ENCODE measurements around the gene EMC7. TPM values are rescaled to one million over a fixed set of nuclear protein-coding genes. Genes with fewer than 3 reads are reported as not detected.

The EMC7 gene
- total and polyA plus RNA-seq, 2 experiments from 2014 or later, result 18.3 to 55.1 TPM

GRCh38 chr15:34125945-34126344 lies 24.3 kb upstream of the EMC7 start (continued):
- TF ChIP-seq JUNB (IDR thresholded peaks at IDR 0.05; ENCODE audit: unreplicated experiment), result no peak
- TF ChIP-seq STAT1 (IDR thresholded peaks at IDR 0.05; ENCODE audit: unreplicated experiment), result no peak
- TF ChIP-seq ZNF462 (CRISPR knock-in tag; IDR thresholded peaks at IDR 0.05), result no peak

DNA sequence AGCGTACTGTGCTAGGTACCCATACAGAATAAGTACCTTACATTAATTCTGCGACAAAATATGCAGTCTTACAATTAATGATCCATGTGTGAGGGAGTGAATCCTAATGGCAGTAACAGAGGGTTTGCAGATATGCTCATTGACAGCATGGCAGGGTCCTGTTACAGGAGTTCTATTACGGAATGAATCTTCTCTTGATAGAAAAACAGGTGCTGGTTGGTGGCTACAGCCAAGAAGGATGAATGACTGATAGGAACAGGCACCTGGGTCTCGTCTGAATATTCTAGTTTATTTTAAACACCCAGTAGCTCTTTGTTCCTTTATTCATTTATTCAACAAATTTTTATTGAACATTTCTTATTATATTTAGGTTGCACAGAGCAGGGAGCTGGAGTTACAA lies 23.0 kb upstream of the EMC7 start:
- no peaks in the 10 kb centered on the region for H3K36me3 Mint-ChIP-seq (ENCODE audit: low read depth)
- no peak for DNase-seq (ENCODE audit: low spot score)
- H4K20me1 ChIP-seq (replicated peaks; ENCODE audit: insufficient read depth), result no peaks in the 10 kb centered on the region
- peaks cover 3% of the 10 kb centered on the region; the same call in 1 of the 3 replicates for H3K9me3 Mint-ChIP-seq
- ATAC-seq, result no peak
- no peaks in the 10 kb centered on the region for H3K36me3 ChIP-seq (ENCODE audit: insufficient read depth)
- no peak overlapping the region for H3K4me2 ChIP-seq
- no peaks in the 10 kb centered on the region for H3F3A ChIP-seq (replicated peaks; ENCODE audit: low read depth)
- H3K4me3 ChIP-seq, result no peak overlapping the region
- TF ChIP-seq EZH2phosphoT487 (IDR thresholded peaks at IDR 0.05; ENCODE audit: unreplicated experiment) (no peak), CREB1 (CRISPR knock-in tag; IDR thresholded peaks at IDR 0.05; ENCODE audit: low read depth) (no peak), POLR2AphosphoS5 (IDR thresholded peaks at IDR 0.05; ENCODE audit: low read depth) (no peak), ZNF331 (CRISPR knock-in tag; IDR thresholded peaks at IDR 0.05; ENCODE audit: low read depth) (no peak), STAT1 (IDR thresholded peaks at IDR 0.05; ENCODE audit: unreplicated experiment) (no peak), ETS1 (IDR thresholded peaks at IDR 0.05) (no peak), JUNB (IDR thresholded peaks at IDR 0.05; ENCODE audit: unreplicated experiment) (no peak), ZNF462 (CRISPR knock-in tag; IDR thresholded peaks at IDR 0.05) (no peak)
- no peak overlapping the region for H3K27ac ChIP-seq (ENCODE audit: low read depth)
- no peak overlapping the region for H3K4me3 Mint-ChIP-seq
- no peaks in the 10 kb centered on the region for H3K79me2 ChIP-seq (replicated peaks; ENCODE audit: insufficient read depth)
- no peaks in the 10 kb centered on the region for H3K9me2 ChIP-seq (ENCODE audit: insufficient read depth)
- no peak overlapping the region for H3K27ac Mint-ChIP-seq
- H3K4me1 ChIP-seq (ENCODE audit: insufficient read depth), result peaks cover 8% of the 10 kb centered on the region
- H3K27me3 Mint-ChIP-seq (ENCODE audit: insufficient read depth, low read depth, poor library complexity), result peaks cover 2% of the 10 kb centered on the region
- H3K4me1 Mint-ChIP-seq, result peaks cover 8% of the 10 kb centered on the region
- H3K27me3 ChIP-seq (ENCODE audit: insufficient read depth), result no peaks in the 10 kb centered on the region
- no peak overlapping the region for H2AFZ ChIP-seq
